ENCODE data around the gene NDUFS8.
"Not testable (repeated sequence)": the region's sequence is repeated elsewhere in the genome, so short reads cannot be mapped to it uniquely, and the experiment has no call there.

Gene NDUFS8

DNA sequence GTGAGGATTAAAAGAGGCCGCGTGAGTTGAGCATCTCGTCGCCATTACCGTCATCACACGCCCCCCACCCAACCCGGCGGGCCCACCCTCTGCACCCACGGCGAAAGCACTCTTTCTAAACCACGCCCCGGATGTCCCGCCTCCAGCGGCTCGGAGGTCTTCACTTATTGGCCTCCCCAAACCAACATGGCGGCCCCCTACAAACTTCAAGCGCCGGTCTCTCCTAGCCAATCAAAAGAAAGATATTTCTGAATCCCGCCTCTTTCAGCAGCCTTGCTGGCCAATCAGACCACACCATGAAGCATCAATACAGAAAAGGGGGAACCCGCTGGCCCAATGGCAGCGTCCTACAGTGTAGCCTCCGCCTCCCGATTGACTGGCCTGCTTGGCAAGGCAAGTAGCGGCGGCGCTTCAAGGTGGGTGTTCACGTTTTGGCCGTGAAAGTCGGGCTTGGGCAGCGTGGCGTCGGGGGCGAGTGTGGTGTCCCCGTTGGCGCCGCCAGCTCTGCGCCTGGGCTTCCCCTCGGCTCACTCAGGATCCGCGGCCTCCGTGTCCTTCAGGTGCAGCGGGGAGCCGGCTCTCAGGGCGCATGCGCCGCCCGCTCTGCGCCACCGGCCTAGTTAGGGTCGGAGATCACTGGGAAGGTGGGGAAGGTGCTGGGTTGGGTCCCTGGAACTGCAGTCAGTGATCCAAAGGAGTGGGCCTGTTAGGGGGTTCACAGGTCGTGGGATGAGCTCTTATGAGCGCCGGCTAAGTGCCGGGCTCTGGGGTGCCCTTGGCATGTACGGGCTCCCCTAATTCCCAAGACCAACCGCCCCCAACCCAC is at the start of gene NDUFS8:
TSS of gene NDUFS8 (plus strand) at position 364 of the 826 bp plus-strand sequence. CDS start 1,471 bp downstream, outside the sequence.
- DNase-seq (ENCODE audit: low read depth), result peak; percentile 98

DNA sequence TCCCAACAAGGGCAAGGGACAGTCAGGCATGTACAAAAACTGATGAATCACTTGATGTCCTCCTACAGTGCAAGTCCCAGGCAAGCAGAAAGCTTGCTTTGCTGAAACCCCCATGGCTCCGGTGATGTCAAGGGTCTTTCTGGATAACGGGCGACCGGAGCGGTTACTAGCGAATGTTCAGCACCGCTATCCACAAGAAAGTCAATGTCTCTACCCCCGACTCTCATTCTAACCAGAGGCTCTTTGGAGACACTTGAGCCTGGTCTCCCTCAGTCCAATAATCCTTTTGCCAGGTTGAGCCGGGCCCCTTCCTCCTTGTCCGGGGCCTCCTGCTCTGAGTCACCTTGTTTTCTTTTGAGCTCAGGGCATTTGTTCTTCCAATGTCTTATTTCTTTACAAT is 49.3 kb upstream of the NDUFS8 start:
- not testable (repeated sequence) for DNase-seq (ENCODE audit: low read depth)

DNA sequence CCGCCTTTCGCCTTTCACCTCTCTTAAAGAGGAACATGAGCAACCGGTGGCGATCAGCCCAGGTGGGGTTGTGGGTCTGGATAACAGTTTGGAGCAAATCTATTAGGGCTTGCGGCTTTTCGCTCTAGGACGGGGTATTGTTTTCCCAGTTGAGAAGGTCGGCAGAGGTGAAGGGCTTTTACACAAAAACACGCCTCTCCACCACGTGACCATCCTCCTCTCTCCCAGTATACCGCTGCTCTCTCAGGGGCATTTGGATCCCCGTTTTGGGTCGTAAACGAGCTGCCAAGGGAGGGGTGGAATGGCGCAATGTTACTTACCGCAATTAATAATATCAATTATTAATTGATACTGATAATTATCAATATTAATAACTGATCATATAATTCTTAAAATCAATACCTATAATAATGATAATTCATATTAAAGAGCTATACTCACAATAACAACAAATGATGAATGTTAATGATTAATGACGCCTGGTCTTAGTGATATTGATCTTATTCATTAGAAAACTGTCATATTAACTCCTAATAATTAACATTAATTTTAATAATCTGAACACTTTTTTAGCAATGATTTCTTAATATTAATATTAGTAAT is 48.1 kb upstream of the NDUFS8 start:
- DNase-seq (ENCODE audit: low read depth), result not testable (repeated sequence)

DNA sequence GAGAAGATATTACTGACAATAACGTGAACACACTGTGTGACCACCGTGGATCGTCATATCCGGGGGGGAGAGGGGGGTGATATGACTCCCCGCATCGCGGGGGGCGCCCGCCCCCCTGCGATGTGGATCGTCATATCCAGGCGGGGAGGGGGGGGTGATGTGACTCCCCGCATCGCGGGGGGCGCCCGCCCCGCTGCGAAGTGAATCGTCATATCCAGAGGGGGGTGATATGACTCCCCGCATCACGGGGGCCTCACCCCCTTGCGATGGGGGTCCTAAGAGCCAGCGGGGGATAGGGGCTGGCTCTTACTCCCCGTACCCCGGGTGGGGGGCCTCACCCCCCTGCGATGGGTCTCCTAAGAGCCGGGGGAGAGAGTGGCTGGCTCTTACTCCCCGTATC is 46.5 kb upstream of the NDUFS8 start:
- DNase-seq (ENCODE audit: low read depth), result no peak

DNA sequence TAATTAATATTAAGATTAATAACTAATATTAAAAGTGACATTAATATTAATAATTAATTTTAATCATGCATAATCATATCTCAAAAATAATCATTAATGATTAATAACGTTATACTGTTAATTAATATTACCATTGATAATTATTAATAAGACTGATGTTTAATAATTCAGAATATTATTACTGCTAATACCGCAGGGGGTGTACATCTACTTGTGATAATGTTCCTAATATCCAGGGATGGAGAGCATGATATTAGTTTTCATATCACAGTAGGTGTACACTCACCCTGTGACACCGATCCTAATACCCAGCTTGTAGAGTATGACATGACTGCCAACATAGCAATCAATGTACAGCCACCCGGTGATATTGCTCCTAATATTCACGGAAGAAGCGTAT is 45.2 kb upstream of the NDUFS8 start:
- DNase-seq (ENCODE audit: low read depth), result not testable (repeated sequence)

DNA sequence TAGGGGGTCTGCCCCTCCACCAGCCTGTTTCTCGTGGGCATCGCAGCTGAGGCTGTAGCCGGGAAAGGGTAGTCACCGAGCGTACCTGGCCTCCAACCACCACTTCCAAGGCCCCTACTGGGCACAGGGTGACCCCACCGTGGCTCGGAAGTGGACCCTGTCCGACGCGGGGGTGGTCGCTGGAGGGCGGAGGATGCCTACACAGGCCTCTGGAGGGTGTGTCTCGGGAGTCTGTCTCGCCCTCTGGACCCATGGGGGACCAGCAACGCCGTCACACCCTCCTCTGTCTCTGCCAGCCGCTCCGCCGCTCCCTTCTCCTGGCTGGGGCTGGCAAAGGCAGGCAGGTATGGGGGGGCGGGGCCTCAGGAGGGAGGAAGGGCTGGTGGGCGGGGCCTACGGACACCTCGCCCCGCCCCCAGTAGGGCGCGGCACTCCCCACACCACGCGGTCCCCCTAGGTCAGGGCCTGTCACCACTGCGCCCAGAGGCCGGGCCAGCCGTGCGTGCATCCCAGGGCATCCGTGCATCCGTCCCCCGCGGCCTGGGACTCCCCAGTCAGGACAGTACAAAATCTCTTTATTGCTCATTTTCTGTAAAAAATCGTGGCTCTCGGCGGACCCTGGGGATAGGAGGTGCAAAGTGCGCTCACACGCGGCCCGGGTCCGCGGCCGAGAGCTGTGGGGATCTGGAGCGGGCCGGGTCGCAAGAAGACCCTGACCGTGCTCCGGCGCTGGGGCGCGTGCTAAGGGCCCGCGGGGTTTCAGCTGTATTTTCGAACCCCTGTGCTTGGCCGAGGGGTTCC is 39.7 kb upstream of the NDUFS8 start:
- DNase-seq (ENCODE audit: low read depth), result not testable (repeated sequence)

DNA sequence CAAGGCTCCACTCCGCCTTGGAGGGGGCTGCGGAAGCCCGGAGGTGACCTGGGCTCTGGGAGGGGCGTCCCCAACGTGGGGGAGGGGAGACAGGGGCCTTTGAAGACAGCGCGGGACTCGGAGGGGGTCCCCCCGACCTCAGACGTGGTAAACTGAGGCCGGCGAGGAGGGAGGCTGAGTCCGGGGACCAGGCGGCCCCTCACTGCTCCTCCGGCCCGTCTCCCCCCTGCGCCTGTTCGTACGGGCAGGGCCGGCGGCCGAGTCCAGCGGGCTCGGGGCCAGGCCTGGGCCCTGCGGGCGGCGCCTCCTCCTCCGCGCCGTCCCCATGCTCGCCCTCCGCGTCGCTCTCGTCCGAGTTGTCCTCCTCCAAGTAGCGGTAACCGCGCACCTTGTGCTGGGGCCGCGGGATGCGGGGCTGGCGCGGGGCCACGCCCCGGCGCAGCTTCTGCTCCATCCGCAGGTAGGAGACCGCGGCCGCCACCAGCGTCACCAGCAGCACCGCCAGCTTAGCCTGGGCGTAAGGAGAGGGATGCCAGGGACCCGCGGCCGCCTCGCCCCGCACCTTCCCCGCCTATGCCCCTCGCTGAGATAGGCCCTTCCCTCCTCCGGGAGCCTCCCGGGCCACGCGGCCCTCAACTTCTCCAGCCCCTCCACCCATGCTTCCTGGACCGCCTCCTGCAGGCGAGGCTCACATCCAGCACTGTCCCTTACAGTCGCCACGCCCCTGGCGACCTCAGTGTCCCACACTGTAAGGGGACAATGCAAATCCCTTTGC is 38.9 kb upstream of the NDUFS8 start:
- not testable (repeated sequence) for DNase-seq (ENCODE audit: low read depth)

DNA sequence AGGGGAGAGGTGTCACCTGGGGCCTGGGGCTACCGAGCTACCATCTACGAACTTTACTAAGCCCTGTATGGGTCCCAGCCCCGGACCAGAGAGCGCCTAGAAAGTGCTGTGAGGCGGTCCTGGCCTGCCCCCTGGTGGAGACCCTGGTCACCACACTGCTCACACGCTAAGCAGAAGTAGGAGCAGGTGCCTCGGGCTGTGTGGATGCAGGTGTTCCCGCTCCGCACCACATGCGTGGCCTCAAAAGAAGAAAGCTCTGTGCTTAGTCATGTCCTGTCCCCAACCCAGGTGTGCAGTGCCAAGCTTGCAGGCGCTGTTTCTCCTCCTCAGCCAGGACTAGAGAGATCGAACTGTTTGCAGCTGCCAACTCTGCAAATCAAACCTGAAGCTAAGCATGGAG is 36.7 kb upstream of the NDUFS8 start:
- DNase-seq (ENCODE audit: low read depth), result not testable (repeated sequence)

DNA sequence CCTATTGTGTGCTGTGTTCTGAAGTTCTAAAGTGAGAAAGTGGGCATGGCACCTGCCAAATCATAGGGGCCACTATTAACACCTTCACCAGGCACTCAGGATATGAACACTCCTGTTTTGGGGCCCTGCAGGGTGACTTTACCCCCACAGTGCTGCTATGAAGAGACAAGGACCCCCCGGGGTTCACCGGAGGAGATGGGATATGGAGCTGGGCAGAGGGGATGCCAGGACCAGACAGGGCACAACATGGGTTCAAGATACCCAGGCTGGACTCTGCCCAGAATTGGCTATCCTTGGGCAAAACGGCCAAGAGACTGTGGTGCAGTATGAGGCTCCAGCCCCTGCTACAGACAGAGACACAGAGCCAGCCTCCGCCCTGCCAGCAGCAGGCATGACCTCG is 36.1 kb upstream of the NDUFS8 start:
- DNase-seq (ENCODE audit: low read depth), result not testable (repeated sequence)

DNA sequence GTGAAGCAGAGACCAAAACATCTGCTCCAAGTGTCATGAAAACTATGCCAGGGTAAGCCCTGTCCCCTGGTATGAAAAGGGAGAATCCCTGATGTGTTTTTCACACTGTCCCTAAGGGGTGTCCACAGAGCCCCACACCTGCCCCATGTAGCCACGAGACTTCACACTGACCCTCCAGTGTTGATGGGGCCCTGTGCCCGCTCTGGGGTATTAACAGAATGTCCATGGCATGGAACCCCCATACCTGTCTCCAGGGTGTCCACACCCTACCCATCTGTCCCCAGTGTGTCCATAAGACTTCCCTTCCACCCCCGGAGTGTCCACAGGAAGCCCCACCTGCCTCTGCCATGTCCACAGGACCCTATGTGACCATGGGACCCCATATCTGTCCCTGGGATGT is 35.4 kb upstream of the NDUFS8 start:
- not testable (repeated sequence) for DNase-seq (ENCODE audit: low read depth)

DNA sequence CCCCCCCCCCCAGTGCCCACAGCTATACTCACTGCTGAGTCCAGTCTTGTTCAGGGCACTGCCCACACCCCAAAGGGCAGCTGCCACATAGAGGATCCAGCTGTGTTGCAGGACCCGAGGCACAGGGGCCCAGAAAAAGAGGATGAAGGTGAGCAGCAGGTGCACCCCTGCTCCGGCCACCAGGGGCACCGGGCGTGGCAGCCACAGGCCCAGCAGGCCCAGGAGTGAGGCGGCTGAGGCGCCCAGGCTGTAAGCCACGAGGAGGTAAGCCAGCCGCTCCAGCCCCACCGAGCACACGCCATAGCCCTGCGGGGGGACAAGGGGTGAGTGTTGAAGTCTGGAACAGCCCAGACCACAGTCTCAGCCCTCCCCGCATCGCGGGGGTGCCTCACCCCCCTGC is 34.9 kb upstream of the NDUFS8 start:
- not testable (repeated sequence) for DNase-seq (ENCODE audit: low read depth)

DNA sequence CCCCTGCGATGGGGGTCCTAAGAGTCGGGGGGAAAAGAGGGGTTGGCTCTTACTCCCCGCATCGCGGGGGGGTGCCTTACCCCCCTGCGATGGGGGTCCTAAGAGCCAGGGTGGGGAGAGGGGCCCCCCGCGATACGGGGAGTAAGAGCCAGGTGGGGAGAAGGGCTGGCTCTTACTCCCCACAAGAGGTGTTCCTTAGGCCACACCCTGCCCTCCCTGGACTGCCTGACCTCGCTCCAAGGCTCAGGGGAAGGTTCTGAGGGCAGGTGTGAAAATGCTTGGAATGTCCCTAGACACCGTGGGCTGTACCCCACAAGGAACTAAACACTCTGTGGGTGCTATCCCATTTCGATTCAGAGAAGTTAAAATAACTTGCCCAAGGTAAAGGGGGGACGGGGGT is 34.4 kb upstream of the NDUFS8 start:
- DNase-seq (ENCODE audit: low read depth), result no peak

DNA sequence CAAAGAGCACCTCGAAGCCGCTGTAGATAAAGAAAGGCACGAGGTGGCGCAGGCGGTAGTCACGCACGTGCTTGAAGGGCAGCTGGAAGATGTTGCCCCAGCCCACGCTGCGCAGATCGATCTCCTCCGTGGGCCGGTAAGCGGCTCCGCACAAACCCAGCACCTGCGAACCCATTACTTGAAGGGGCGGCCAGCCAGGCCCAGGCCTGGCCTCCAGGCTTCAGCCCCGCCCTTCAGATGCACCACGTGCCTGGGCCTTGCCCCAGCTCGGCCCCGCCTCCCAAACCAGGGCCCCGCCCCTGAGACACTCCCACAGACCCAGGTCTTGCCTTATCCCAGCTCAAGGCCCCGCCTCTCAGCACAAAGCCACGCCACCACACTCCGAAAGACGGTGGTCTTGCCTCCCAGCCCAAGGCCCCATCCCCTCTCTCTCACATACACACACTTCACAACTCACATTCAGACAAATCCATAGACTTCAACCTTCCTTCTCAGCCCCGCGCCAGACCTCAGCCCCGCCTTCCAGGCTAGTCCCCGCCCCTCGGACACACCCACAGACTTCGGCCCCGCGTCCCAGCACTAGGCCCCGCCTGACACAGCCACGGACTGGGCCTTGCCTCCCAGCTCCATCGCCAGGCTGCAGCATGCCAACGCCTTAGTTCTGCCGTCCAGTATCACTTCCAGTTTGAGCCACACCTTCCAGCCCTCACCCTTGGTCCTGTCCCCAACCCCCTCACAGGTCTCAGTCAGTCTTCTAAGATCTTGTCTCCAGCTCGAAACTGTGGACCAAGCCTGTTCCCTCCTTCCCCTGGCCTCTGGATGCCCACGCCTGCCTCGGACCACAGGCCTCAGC is 33.6 kb upstream of the NDUFS8 start:
- no peak for DNase-seq (ENCODE audit: low read depth)

DNA sequence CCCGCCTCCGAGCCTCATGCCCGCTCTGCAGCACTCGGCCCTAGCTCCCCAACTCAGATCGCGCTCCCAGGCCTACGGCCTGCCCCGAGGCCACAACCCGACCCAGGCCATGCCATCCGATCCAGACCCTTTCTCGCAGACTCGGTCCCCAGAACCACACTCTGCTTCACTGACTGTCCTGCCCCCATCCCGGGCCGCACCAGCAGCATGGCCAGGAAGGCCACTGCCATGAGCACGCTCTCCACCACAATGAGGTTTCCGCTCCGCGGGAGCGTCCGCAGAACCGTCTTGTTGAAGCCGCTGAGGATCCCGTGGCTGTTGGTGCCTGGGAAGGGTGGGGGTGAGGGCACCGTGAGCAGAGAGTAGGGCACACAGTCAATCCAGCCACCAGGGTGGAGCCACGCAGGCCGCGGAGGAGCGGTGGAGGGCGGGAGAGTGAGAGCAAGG is 33.0 kb upstream of the NDUFS8 start:
- DNase-seq (ENCODE audit: low read depth), result no peak

DNA sequence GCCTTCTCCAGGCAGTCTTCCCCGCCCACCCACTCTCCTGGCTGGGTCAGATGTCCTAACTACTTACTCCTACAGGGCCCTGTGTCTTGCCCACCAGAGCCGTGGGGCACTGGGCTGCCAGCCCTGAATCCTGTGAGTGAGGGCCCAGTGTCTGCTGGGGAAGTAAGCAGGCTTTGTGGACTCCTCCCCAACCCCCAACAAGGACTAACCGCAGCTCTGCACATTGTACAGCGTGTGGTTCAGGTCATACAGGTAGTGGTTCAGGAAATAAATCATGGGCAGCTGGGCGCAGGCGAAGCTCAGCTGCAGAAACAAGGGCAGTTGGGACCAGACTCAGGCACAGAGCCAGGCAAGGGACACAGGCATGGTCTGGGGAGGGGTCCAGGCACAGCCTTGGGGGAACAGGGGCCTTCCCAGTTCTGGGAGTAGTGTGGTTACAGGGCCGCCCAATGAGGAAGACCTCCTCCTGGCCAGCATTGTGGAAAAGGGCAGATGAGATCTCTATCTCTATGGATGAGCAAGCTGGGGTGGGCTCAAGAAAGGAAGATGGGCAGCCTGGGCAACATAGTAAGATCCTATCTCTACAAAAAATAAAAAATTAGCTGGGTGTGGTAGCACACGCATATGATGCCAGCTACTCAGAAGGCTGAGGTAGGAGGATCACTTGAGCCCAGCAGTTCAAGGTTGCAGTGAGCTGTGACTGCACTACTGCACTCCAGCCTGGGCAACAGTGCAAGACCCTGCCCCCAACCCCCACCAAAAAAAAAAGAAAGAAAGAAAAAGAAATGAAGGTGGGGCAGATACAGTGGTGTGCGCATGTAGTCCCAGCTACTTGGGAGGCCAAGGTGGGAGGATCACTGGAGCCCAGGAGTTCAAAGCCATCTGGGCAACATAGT is 32.1 kb upstream of the NDUFS8 start:
- DNase-seq (ENCODE audit: low read depth), result no peak

DNA sequence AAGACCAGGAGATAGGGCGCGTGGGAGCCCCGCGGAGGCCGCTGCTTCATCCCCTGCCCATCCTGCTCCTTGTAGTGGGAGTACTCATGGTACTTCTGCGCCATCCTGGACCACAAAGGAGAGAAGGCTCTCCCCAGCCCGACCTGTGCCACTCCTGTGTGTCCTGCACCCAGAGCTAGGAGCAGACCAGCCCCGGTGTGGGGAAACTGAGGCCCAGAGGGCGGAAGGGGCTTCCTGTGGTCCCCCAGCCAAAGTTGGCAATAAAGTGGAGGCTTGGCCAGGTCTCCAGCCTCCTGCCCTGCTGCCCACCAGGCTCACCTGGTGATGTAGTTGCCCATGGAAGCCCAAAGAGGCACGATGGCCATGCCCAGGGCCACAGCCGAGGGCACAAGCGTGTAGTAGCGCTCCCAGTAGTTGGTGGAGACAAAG is 31.3 kb upstream of the NDUFS8 start:
- DNase-seq (ENCODE audit: low read depth), result no peak

DNA sequence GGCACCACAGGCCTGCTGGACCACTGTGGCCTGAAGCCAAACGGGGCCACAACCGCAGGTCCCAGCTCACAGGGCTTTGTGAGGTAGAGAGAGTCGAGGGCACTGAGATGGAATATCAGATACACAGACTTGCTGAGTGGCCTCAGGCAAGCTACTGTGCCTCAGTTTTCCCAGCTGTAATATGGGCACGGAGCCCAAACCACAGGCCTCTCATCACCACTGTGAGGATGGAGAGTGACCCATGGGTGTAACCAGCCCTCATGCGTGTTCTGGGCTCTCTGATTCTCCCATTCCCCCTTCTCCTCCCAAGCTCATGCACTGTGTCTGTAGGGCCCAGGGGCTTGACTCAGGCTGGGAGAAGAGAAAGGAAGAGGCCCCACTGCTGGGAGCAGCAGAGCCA is 30.8 kb upstream of the NDUFS8 start:
- no peak for DNase-seq (ENCODE audit: low read depth)

DNA sequence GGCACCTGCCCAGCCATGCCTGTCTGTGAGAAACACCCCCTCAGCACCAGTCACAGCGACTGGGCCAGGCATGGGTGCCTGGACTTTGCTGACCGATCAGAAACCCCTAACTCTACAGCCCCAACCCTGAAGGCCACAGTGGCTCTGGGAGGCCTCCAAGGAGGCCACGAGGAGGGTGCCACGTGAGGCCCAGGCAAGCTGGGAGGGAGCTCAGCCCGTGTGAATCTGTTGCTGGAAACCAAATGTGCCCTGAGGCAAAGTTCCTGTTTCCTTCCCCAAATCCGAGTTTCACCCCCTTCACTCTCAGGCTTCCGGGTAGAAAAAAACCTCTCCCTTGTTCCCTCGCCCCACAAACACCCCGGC is 27.9 kb upstream of the NDUFS8 start:
- no peak for DNase-seq (ENCODE audit: low read depth)

DNA sequence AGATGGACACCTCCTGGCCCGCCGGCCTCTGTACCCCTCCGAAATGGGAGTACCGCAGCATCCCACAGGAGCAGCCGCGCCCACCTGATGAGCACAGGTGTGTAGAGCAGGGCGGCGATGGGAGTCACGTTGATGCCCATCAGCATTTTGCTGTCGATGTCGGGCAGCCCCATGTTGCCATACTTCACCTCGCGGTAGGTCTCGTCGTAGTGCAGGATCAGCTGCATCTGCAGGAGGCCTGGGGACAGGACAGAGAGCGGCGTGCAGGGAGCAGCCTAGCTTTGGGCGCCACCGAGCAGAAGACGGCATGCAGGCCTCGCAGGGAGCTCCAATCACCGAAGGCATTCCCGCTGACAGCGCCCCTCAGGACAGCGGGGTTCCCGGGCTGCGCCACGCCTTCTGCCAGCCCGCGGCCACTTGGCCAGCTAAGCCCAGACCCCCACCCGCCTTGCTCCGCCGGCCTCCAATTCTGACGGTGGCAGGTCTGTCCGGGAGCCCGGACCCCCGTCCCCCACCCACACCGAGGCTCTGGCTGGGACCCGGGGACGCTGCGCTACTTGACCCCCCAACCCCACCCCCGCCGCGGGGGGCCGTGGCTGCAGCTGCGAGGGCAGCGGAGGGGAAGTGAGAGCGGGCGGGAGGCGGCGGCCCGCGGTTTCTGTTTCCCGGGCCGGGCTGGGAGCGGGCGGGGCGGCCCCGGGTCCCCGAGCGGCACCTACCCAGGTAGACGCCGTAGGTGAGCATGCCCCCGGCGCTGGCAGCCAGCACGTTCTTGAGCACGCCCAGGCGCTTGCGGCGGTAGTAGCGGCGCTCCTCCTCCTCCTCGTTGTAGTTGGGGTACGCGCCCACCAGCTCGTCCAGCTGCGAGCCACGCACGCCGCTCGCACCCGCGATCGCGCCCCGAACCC is 27.3 kb upstream of the NDUFS8 start:
- DNase-seq (ENCODE audit: low read depth), result no peak
